IMR-90 (cell line): ENCODE measurements around the gene HAND1. TPM values are rescaled to one million over a fixed set of nuclear protein-coding genes. Genes with fewer than 3 reads are reported as not detected.

Source experiments
- ATAC-seq: fragments of 200-7000 bp; cut with Tn5 transposase; 2 replicates; pipeline ENCODE4 v1.9.1; 2020; ENCODE audit warnings: low read depth, mild to moderate bottlenecking, moderate library complexity
- BruUV-seq: library from RNA; stranded (reverse); fragments of 400-500 nt; replicated peaks from 2 replicates; lab custom pipeline; 2021; lab: Mats Ljungman, UMichigan
- CTCF ChIA-PET: fragments of 300-600 bp; formaldehyde crosslinking; extraction: SDS; loops from one replicate; lab custom pipeline; 2021; ENCODE audit warnings: antibody characterized with exemption; lab: Yijun Ruan, JAX
- POLR2A ChIA-PET: fragments of 300-600 bp; sonication (Branson Sonifier 250); formaldehyde crosslinking; loops from one replicate; lab custom pipeline; 2022; ENCODE audit warnings: antibody characterized with exemption; ENCODE audit not compliant: unreplicated experiment; lab: Charles Lee
- DNase-seq: peaks from one replicate; pipeline ENCODE4 v3.0.0; 2013
- H2AFZ ChIP-seq: replicated peaks from 2 replicates; pipeline ENCODE3; 2013; ENCODE audit warnings: low read length, mild to moderate bottlenecking; ENCODE audit not compliant: poor library complexity
- H2AK5ac ChIP-seq: 2 replicates; pipeline ENCODE4 v1.6.1; 2013; ENCODE audit warnings: low read depth, low read length, inconsistent platforms
- H2AK9ac ChIP-seq: replicated peaks from 2 replicates; pipeline ENCODE3; 2013; ENCODE audit warnings: mild to moderate bottlenecking, low read depth, low read length, moderate library complexity; ENCODE audit not compliant: poor library complexity
- H2BK120ac ChIP-seq: 2 replicates; pipeline ENCODE4 v1.6.1; 2013; ENCODE audit warnings: low read depth, low read length, inconsistent platforms
- H2BK15ac ChIP-seq: 3 replicates; pipeline ENCODE4 v1.6.1; 2013; ENCODE audit warnings: low read depth, low read length, inconsistent platforms
- H2BK20ac ChIP-seq: 2 replicates; pipeline ENCODE4 v1.6.1; 2013; ENCODE audit warnings: low read depth, mild to moderate bottlenecking, inconsistent platforms, low read length, moderate library complexity
- H2BK5ac ChIP-seq: 2 replicates; pipeline ENCODE4 v1.6.1; 2013; ENCODE audit warnings: mild to moderate bottlenecking, low read depth, low read length, inconsistent platforms; ENCODE audit not compliant: poor library complexity, severe bottlenecking
- H3K14ac ChIP-seq: replicated peaks from 2 replicates; pipeline ENCODE4 v1.6.1; 2013; ENCODE audit warnings: low read depth, low read length, inconsistent platforms
- H3K18ac ChIP-seq: 2 replicates; pipeline ENCODE4 v1.6.1; 2013; ENCODE audit warnings: low read depth, low read length, control low read depth
- H3K23ac ChIP-seq: 2 replicates; pipeline ENCODE4 v1.6.1; 2013; ENCODE audit warnings: low read depth, low read length, inconsistent platforms
- H3K27ac ChIP-seq: 2 replicates; pipeline ENCODE4 v1.5.1; 2013; ENCODE audit warnings: mild to moderate bottlenecking, control low read depth, low read length; ENCODE audit not compliant: insufficient read depth
- H3K27me3 ChIP-seq: 2 replicates; pipeline ENCODE4 v1.6.1; 2013; ENCODE audit warnings: low read length; ENCODE audit not compliant: control insufficient read depth, insufficient read depth
- H3K36me3 ChIP-seq: 2 replicates; pipeline ENCODE4 v1.6.1; 2013; ENCODE audit warnings: low read length, mixed read lengths; ENCODE audit not compliant: control insufficient read depth, insufficient read depth
- H3K4ac ChIP-seq: 2 replicates; pipeline ENCODE4 v1.6.1; 2013; ENCODE audit warnings: low read depth, low read length, inconsistent platforms
- H3K4me1 ChIP-seq: 2 replicates; pipeline ENCODE4 v1.6.1; 2013; ENCODE audit warnings: low read length, mixed read lengths; ENCODE audit not compliant: control insufficient read depth, insufficient read depth
- H3K4me2 ChIP-seq: 2 replicates; pipeline ENCODE4 v1.6.1; 2013; ENCODE audit warnings: low read depth, mild to moderate bottlenecking, control low read depth, low read length, moderate library complexity
- H3K4me3 ChIP-seq: 2 replicates; pipeline ENCODE4 v1.5.1; 2013; ENCODE audit warnings: low read depth, mild to moderate bottlenecking, control low read depth, low read length, moderate library complexity; ENCODE audit not compliant: insufficient read depth
- H3K56ac ChIP-seq: 2 replicates; pipeline ENCODE4 v1.6.1; 2013; ENCODE audit warnings: low read length, inconsistent platforms; ENCODE audit not compliant: insufficient read depth; ENCODE audit errors: extremely low read depth
- H3K79me1 ChIP-seq, 2 experiments: 2 replicates each; pipeline ENCODE4 v1.6.1; 2013; ENCODE audit warnings: low read length in 2 of 2, inconsistent platforms in 1 of 2, low read depth in 1 of 2
- H3K9ac ChIP-seq: 2 replicates; pipeline ENCODE4 v1.6.1; 2013; ENCODE audit warnings: low read depth, low read length, control low read depth
- H3K9me1 ChIP-seq: 2 replicates; pipeline ENCODE4 v1.6.1; 2013; ENCODE audit warnings: low read length, inconsistent platforms; ENCODE audit not compliant: insufficient read depth
- H3K9me3 ChIP-seq: 2 replicates; pipeline ENCODE4 v1.6.1; 2013; ENCODE audit warnings: low read length; ENCODE audit not compliant: control insufficient read depth, insufficient read depth
- H4K20me1 ChIP-seq: 2 replicates; pipeline ENCODE4 v1.6.1; 2013; ENCODE audit warnings: low read length, inconsistent platforms; ENCODE audit not compliant: insufficient read depth
- H4K5ac ChIP-seq: 2 replicates; pipeline ENCODE4 v1.6.1; 2013; ENCODE audit warnings: mild to moderate bottlenecking, low read depth, low read length, control low read depth
- H4K8ac ChIP-seq, 2 experiments: 2 replicates each; pipeline ENCODE4 v1.6.1; 2013; ENCODE audit warnings: low read depth in 2 of 2, low read length in 2 of 2, control low read depth in 1 of 2, inconsistent platforms in 1 of 2
- H4K91ac ChIP-seq: 2 replicates; pipeline ENCODE4 v1.6.1; 2013; ENCODE audit warnings: low read depth, low read length, inconsistent platforms; ENCODE audit not compliant: insufficient read depth
- CTCF ChIP-seq: conservative IDR thresholded peaks from 2 replicates; pipeline ENCODE4 v1.5.1; 2012; ENCODE audit warnings: mild to moderate bottlenecking, low read depth, low read length, improper control_type of control experiment
- RFX5 ChIP-seq: IDR thresholded peaks from 2 replicates; pipeline ENCODE4 v1.8.0; 2012; ENCODE audit warnings: low read depth, mild to moderate bottlenecking, low read length, moderate library complexity
- WGBS, 2 experiments: methylation state at CpG; one replicate each; pipeline versions ENCODE4 v1.1.5 to v1.1.7; 2013; ENCODE audit warnings: missing lambda C conversion rate in 2 of 2; ENCODE audit not compliant: insufficient read length in 1 of 2; ENCODE audit errors: extremely low coverage in 2 of 2; 5-methylcytosine and 5-hydroxymethylcytosine counted together
- dilution Hi-C: fragments of 300-500 bp; cut with HindIII; formaldehyde crosslinking; loops from one replicate; pipeline ENCODE4 v1.14.3; 2018; ENCODE audit warnings: low sequenced_read_pairs; ENCODE audit not compliant: unreplicated experiment
- in situ Hi-C: fragments of 300-500 bp; cut with MboI; formaldehyde crosslinking; loops from 3 replicates; pipeline ENCODE4 v1.14.3; 2019; ENCODE audit warnings: low sequenced_read_pairs, inconsistent platforms, mixed read lengths
- intact Hi-C: fragments of 100-400 bp; cut with micrococcal nuclease; formaldehyde crosslinking; loops from 2 replicates; pipeline ENCODE4 v1.10.0; 2022
- polyA plus RNA-seq, 3 experiments: library from polyadenylated mRNA; depleted of rRNA; stranded (reverse); fragments of >200 nt; gene quantifications; 2 replicates each; pipeline ENCODE4 v1.2.3, GENCODE V29; 2012; ENCODE audit warnings: low replicate concordance in 1 of 3
- total RNA-seq: library from RNA; depleted of rRNA; stranded (reverse); fragments of >200 nt; gene quantifications from 2 replicates; pipeline ENCODE4 v1.2.3, GENCODE V29; 2012

HAND1 gene
- total and polyA plus RNA-seq, 2 of the 4 experiments (the other 2 are of a cell fraction): not detected

- Histone ChIP-seq H3K4ac (no peak overlapping the region), H2BK5ac (no peak overlapping the region), H3K14ac (no peak overlapping the region), H4K20me1 (no peaks in the 10 kb centered on the region), H3K23ac (no peak overlapping the region), H3K4me2 (no peak overlapping the region), H3K4me1 (no peaks in the 10 kb centered on the region), H3K27me3 (peaks cover 69% of the 10 kb centered on the region), H4K91ac (no peak overlapping the region), H3K56ac (no peak overlapping the region), H2BK120ac (no peak overlapping the region), H2BK15ac (no peak overlapping the region), H4K8ac (no peak overlapping the region), H3K9me1 (no peaks in the 10 kb centered on the region), H2AK9ac (no peak overlapping the region), H3K9me3 (peaks cover 8% of the 10 kb centered on the region), H3K36me3 (no peaks in the 10 kb centered on the region), H2BK20ac (no peak overlapping the region), H3K9ac (no peak overlapping the region), H3K18ac (no peak overlapping the region), H2AK5ac (no peak overlapping the region), H2AFZ (no peak overlapping the region), H3K27ac (no peak overlapping the region), H3K79me1 (no peaks in the 10 kb centered on the region), H3K4me3 (no peak overlapping the region), H4K5ac (no peak overlapping the region)
- DNase-seq: no peak
- ChIA-PET POLR2A (no interaction called here), CTCF (interaction anchor here (1.3 kb wide), 1 partner anchor 33 kb away, joined by 4 read pairs; no protein-coding TSS in a partner anchor)
- WGBS, 2 experiments: no CpG with 5 or more reads among the region's 2 CpGs
- in situ Hi-C loops: no loop called here
- TF ChIP-seq RFX5 (no peak), CTCF (no peak)
- dilution Hi-C loops: no loop called here
- intact Hi-C loops: no loop called here
- BruUV-seq: no TSS peak
- ATAC-seq: no peak
These were observed 9.5 kb upstream of the HAND1 start for GRCh38 chr5:154487541-154487940.
